CD4-positive, alpha-beta T cell (primary cell): ENCODE data around the gene OR5V1. TPM values are rescaled to one million over a fixed set of nuclear protein-coding genes. Genes with fewer than 3 reads are reported as not detected.
"Not testable (repeated sequence)": the region's sequence is repeated elsewhere in the genome, so short reads cannot be mapped to it uniquely, and the experiment has no call there.

Experiments used
- ATAC-seq: fragments of 200-7000 bp; cut with Tn5 transposase; one replicate; pipeline ENCODE4 v1.10.0; 2022; ENCODE audit warnings: mild to moderate bottlenecking; ENCODE audit not compliant: poor library complexity
- CTCF ChIA-PET: fragments of 350-600 bp; sonication (Branson Sonifier 250); formaldehyde crosslinking; loops from one replicate; lab custom pipeline; 2021; ENCODE audit warnings: antibody characterized with exemption, inconsistent platforms; lab: Charles Lee
- POLR2A ChIA-PET: fragments of 350-600 bp; sonication (Branson Sonifier 250); formaldehyde crosslinking; loops from one replicate; lab custom pipeline; 2021; ENCODE audit warnings: antibody characterized with exemption, inconsistent platforms; lab: Charles Lee
- DNase-seq, 14 experiments: peaks; one replicate each; pipeline ENCODE4 v3.0.0-alpha.2; 2013 to 2020; ENCODE audit warnings: mixed read lengths in 2 of 14
- H3K27ac ChIP-seq, 2 donors: one replicate each; pipeline versions ENCODE4 v1.5.1 to v1.7.0; 2013; ENCODE audit warnings: low read length in 2 of 2, low read depth in 1 of 2, mild to moderate bottlenecking in 1 of 2
- H3K27me3 ChIP-seq, 2 experiments: 1 replicate in 1 of 2; 2 replicates in 1 of 2; pipeline versions ENCODE4 v1.6.1 to v1.7.0; 2013; ENCODE audit warnings: low read length in 2 of 2, control low read depth in 1 of 2, mild to moderate bottlenecking in 1 of 2, moderate library complexity in 1 of 2; ENCODE audit not compliant: insufficient read depth in 2 of 2, control insufficient read depth in 1 of 2
- H3K36me3 ChIP-seq: one replicate; pipeline ENCODE4 v1.6.1; 2013; ENCODE audit warnings: low read length, control low read depth; ENCODE audit not compliant: insufficient read depth
- H3K4me1 ChIP-seq: one replicate; pipeline ENCODE4 v1.6.1; 2013; ENCODE audit warnings: low read length, control low read depth; ENCODE audit not compliant: insufficient read depth
- H3K4me3 ChIP-seq: one replicate; pipeline ENCODE4 v1.5.1; 2013; ENCODE audit warnings: mild to moderate bottlenecking, low read length, moderate library complexity
- H3K9me3 ChIP-seq, 2 experiments: 1 replicate in 1 of 2; 2 replicates in 1 of 2; pipeline versions ENCODE4 v1.6.1 to v1.7.0; 2013; ENCODE audit warnings: low read length in 2 of 2, mild to moderate bottlenecking in 2 of 2, control low read depth in 1 of 2, moderate library complexity in 1 of 2; ENCODE audit not compliant: control insufficient read depth in 1 of 2, insufficient read depth in 1 of 2
- H3K27ac Mint-ChIP-seq: one replicate; pipeline ENCODE4 v1.8.0; 2020; ENCODE audit warnings: mixed read lengths
- H3K27me3 Mint-ChIP-seq: one replicate; pipeline ENCODE4 v1.8.0; 2021; ENCODE audit warnings: mixed read lengths
- H3K36me3 Mint-ChIP-seq: one replicate; pipeline ENCODE4 v1.8.0; 2021; ENCODE audit warnings: low read depth, mixed read lengths
- H3K4me1 Mint-ChIP-seq: one replicate; pipeline ENCODE4 v1.8.0; 2021; ENCODE audit warnings: low read depth, mixed read lengths
- H3K4me3 Mint-ChIP-seq: one replicate; pipeline ENCODE4 v1.8.0; 2020; ENCODE audit warnings: mild to moderate bottlenecking, mixed read lengths
- H3K9me3 Mint-ChIP-seq: one replicate; pipeline ENCODE4 v1.8.0; 2020; ENCODE audit warnings: mixed read lengths
- intact Hi-C, 2 experiments: fragments of 100-400 bp; cut with DNase I in 1 of 2; cut with micrococcal nuclease in 1 of 2; formaldehyde crosslinking; loops; one replicate each; pipeline versions ENCODE4 v1.15.1 to v1.9.0; 2023 to 2025; cut with DNase I, micrococcal nuclease
- total RNA-seq, 174 experiments: library from RNA in 2 of 174; stranded (reverse) in 2 of 174; gene quantifications; one replicate each; pipeline ENCODE4 v1.2.3 and lab custom pipeline; 2021 to 2026
- TF ChIP-seq, protein P1 (sequence below): fragments of 200-600 bp; IDR thresholded peaks from one replicate; pipeline ENCODE4 v1.8.0; 2022; ENCODE audit warnings: antibody characterized with exemption, mild to moderate bottlenecking

The OR5V1 gene
- total RNA-seq, 2 experiments from 2014 or later, result not detected

GRCh38 chr6:29332676-29333075, 36.0 kb downstream of the OR5V1 start:
- peaks cover 73% of the 10 kb centered on the region for H3K27me3 Mint-ChIP-seq
- Histone ChIP-seq H3K27ac (no peak overlapping the region), H3K36me3 (no peaks in the 10 kb centered on the region), H3K4me3 (no peak overlapping the region), H3K27me3 (peaks cover 10 to 23% of the 10 kb centered on the region in 2 experiments), H3K4me1 (no peaks in the 10 kb centered on the region), H3K9me3 (no peaks in the 10 kb centered on the region)
- CTCF ChIA-PET, result no interaction called here
- ATAC-seq, result no peak
- DNase-seq, result no peak
- no peaks in the 10 kb centered on the region for H3K4me1 Mint-ChIP-seq
- H3K9me3 Mint-ChIP-seq, result peaks cover 2% of the 10 kb centered on the region
- no peaks in the 10 kb centered on the region for H3K36me3 Mint-ChIP-seq
- H3K27ac Mint-ChIP-seq, result no peak overlapping the region
- POLR2A ChIA-PET, result no interaction called here
- TF ChIP-seq, protein P1, sequence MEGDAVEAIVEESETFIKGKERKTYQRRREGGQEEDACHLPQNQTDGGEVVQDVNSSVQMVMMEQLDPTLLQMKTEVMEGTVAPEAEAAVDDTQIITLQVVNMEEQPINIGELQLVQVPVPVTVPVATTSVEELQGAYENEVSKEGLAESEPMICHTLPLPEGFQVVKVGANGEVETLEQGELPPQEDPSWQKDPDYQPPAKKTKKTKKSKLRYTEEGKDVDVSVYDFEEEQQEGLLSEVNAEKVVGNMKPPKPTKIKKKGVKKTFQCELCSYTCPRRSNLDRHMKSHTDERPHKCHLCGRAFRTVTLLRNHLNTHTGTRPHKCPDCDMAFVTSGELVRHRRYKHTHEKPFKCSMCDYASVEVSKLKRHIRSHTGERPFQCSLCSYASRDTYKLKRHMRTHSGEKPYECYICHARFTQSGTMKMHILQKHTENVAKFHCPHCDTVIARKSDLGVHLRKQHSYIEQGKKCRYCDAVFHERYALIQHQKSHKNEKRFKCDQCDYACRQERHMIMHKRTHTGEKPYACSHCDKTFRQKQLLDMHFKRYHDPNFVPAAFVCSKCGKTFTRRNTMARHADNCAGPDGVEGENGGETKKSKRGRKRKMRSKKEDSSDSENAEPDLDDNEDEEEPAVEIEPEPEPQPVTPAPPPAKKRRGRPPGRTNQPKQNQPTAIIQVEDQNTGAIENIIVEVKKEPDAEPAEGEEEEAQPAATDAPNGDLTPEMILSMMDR, result no peak
- intact Hi-C loops, result no loop called here
- no peak overlapping the region for H3K4me3 Mint-ChIP-seq

DNA sequence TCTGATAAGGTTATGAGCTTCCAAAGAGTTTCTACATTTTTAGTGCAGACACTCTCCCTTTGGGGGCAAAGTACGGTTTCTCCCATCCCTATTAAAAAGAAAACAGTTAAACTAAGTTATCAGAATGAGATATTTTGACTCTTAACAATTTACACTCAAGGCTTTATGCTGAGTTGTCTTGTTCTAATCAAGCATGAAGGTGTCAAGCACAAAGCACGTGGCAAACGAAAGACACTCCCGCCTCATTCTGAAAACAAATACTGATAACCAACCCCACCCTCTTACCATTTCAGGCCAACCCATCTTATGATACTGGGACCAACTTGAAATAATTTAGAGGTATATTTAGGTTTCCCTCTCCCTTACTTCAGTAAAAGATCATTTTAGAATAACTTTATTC, 42.9 kb downstream of the OR5V1 start:
- no peak for DNase-seq
- Mint-ChIP-seq H3K4me1 (no peaks in the 10 kb centered on the region), H3K4me3 (no peak overlapping the region), H3K27me3 (peaks cover 51% of the 10 kb centered on the region), H3K9me3 (no peaks in the 10 kb centered on the region), H3K36me3 (no peaks in the 10 kb centered on the region), H3K27ac (no peak overlapping the region)
- no peaks in the 10 kb centered on the region for H3K9me3 ChIP-seq
- ChIA-PET POLR2A (no interaction called here), CTCF (no interaction called here)
- intact Hi-C loops, result no loop called here
- no peak overlapping the region for H3K27ac ChIP-seq
- ATAC-seq, result no peak
- no peak overlapping the region for H3K4me3 ChIP-seq
- H3K4me1 ChIP-seq, result no peaks in the 10 kb centered on the region
- H3K27me3 ChIP-seq, result peaks cover 0 to 24% of the 10 kb centered on the region in 2 experiments
- H3K36me3 ChIP-seq, result no peaks in the 10 kb centered on the region
- TF ChIP-seq, protein P1, result no peak

DNA sequence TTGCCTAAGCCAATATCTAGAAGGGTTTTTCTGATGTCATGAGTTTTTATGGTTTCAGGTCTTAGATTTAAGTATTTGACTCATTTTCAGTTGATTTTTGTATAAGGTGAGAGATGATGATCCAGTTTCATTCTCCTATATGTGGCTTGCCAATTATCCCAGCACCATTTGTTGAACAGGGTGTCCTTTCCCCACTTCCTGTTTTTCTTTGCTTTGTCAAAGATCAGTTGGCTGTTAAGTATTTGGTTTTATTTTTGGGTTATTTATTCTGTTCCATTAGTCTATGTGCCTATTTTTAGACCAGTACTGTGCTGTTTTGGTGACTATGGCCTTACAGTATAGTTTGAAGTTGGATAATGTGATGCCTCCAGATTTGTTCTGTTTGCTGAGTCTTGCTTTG, 45.3 kb downstream of the OR5V1 start:
- H3K27me3 ChIP-seq, result peaks cover 0 to 31% of the 10 kb centered on the region in 2 experiments
- intact Hi-C loops, H3K36me3 Mint-ChIP-seq, H3K27ac Mint-ChIP-seq, H3K4me3 ChIP-seq, H3K9me3 Mint-ChIP-seq, H3K36me3 ChIP-seq, CTCF ChIA-PET, H3K4me1 ChIP-seq, H3K9me3 ChIP-seq, ATAC-seq, H3K27ac ChIP-seq, DNase-seq, H3K4me1 Mint-ChIP-seq, POLR2A ChIA-PET, H3K4me3 Mint-ChIP-seq: not testable (repeated sequence)
- H3K27me3 Mint-ChIP-seq, result peaks cover 42% of the 10 kb centered on the region

- H3K4me3 ChIP-seq, result no peak overlapping the region
- no peaks in the 10 kb centered on the region for H3K36me3 Mint-ChIP-seq
- no peak overlapping the region for H3K27ac ChIP-seq
- ChIA-PET POLR2A (no interaction called here), CTCF (no interaction called here)
- H3K27ac Mint-ChIP-seq, result no peak overlapping the region
- H3K27me3 ChIP-seq, result peaks cover 3 to 25% of the 10 kb centered on the region in 2 experiments
- TF ChIP-seq, protein P1, result no peak
- intact Hi-C loops, result no loop called here
- no peaks in the 10 kb centered on the region for H3K4me1 ChIP-seq
- H3K4me3 Mint-ChIP-seq, result no peak overlapping the region
- H3K9me3 Mint-ChIP-seq, result no peaks in the 10 kb centered on the region
- ATAC-seq (no peak), DNase-seq (no peak)
- H3K4me1 Mint-ChIP-seq, result no peaks in the 10 kb centered on the region
- H3K27me3 Mint-ChIP-seq, result peaks cover 43% of the 10 kb centered on the region
- no peaks in the 10 kb centered on the region for H3K9me3 ChIP-seq
- H3K36me3 ChIP-seq, result no peaks in the 10 kb centered on the region
These were observed 48.7 kb downstream of the OR5V1 start for GRCh38 chr6:29319931-29320330.
